Esophagus (tissue), 2 donors: ENCODE data around the gene IL1F10. TPM values are rescaled to one million over a fixed set of nuclear protein-coding genes. Genes with fewer than 3 reads are reported as not detected.

Experiments used
- H3K27ac ChIP-seq, 2 donors: one replicate each; pipeline ENCODE4 v1.5.1; 2013; ENCODE audit warnings: low read depth in 2 of 2, mild to moderate bottlenecking in 2 of 2, inconsistent platforms in 1 of 2, low read length in 1 of 2, moderate library complexity in 1 of 2
- H3K27me3 ChIP-seq, 2 donors: one replicate each; pipeline ENCODE4 v1.6.1; 2013; ENCODE audit warnings: low read length in 2 of 2, control low read depth in 1 of 2, mild to moderate bottlenecking in 1 of 2; ENCODE audit not compliant: insufficient read depth in 2 of 2, control insufficient read depth in 1 of 2
- H3K36me3 ChIP-seq, 2 donors: one replicate each; pipeline ENCODE4 v1.6.1; 2013; ENCODE audit warnings: low read length in 1 of 2; ENCODE audit not compliant: control insufficient read depth in 2 of 2, insufficient read depth in 2 of 2
- H3K4me1 ChIP-seq, 2 donors: one replicate each; pipeline ENCODE4 v1.6.1; 2013; ENCODE audit warnings: low read length in 1 of 2; ENCODE audit not compliant: control insufficient read depth in 2 of 2, insufficient read depth in 2 of 2
- H3K4me3 ChIP-seq, 2 donors: one replicate each; pipeline ENCODE4 v1.5.1; 2013; ENCODE audit warnings: low read length in 2 of 2, mild to moderate bottlenecking in 2 of 2, low read depth in 1 of 2, moderate library complexity in 1 of 2
- H3K9me3 ChIP-seq, 2 donors: one replicate each; pipeline ENCODE4 v1.6.1; 2013; ENCODE audit warnings: mild to moderate bottlenecking in 2 of 2, low read depth in 1 of 2, low read length in 1 of 2, moderate library complexity in 1 of 2; ENCODE audit not compliant: control insufficient read depth in 2 of 2, insufficient read depth in 1 of 2
- WGBS, 2 donors: extraction: QIAGEN DNeasy Blood & Tissue Kit; methylation state at CpG; one replicate each; pipeline ENCODE4 v1.1.7; 2013; 5-methylcytosine and 5-hydroxymethylcytosine counted together
- polyA plus RNA-seq, 2 donors: library from polyadenylated mRNA; stranded (reverse); fragments of 200-250 nt; gene quantifications; one replicate each; pipeline ENCODE4 v1.2.3, GENCODE V29; 2013
- donor health status: healthy with polysubstance abuse.
- donor health status: Bipolar disorder and iron deficiency.

The IL1F10 gene
- polyA plus RNA-seq, 2 donors: 0.18 to 0.51 TPM

DNA sequence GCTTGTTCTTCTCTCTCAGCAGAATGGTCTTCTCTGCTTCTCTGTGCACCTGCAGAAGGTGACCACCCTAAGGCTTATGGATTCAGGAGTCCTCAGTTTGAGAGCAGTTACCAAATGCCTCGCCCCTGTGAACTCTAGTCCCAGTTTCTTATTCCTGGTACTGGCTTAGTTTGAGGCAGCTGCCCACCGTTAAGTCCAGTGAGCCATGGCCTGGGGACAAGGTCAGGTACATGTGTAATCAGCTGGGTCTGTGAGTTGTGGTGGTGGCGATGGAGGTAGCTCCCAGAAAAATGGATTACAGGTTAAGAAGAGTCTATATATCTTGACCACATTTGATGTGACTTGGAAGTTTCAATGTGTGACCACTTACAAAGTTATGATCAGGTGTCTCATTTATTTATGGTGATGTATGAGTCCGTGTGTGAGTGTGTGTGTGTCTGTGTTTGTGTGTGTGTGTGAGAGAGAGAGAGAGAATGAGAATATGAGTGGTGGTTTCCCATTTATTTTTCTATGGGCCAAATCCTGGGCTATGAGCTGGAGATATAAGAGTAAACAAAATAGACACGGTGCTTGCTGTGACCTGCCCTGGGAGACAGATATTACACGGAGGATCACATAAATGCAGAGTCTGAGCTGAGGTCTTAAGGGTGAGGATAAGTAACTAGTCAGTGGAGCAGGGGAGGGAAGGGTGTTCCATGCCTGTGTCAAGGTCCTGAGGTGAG, 46.6 kb downstream of the IL1F10 start:
- no peaks in the 10 kb centered on the region for H3K36me3 ChIP-seq
- WGBS, 2 donors: 55 to 61% methylated on average over 6 of the region's 6 CpGs
- no peaks in the 10 kb centered on the region for H3K9me3 ChIP-seq
- peaks cover 6 to 33% of the 10 kb centered on the region in 2 donors for H3K4me1 ChIP-seq
- H3K4me3 ChIP-seq: peak overlapping the region in 1 of 2 donors; percentile 7
- H3K27me3 ChIP-seq: no peaks in the 10 kb centered on the region
- peak overlapping the region; percentile 90 to 99 for H3K27ac ChIP-seq

DNA sequence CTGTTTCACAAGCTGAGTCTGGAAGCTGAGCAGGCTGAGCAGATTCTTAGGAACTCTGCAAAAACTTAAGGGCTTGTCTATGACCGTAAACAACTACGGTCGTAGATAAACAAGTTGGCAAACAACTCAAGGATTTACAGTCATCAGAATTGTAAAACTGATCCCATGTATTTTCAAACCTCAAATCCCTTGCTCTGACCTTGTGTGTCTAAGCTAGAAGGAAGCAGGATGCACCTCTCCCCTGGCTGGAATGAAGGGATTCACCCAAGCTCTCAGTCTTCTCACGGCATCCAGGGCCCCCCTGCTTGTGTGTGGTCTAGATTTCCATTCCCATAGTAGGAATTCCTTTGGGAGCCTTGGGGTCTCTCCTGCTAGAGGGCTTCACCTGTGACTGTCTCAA, 47.2 kb downstream of the IL1F10 start:
- peak overlapping the region; percentile 90 to 99 for H3K27ac ChIP-seq
- 52 to 69% methylated on average over 4 of the region's 4 CpGs for WGBS, 2 donors

DNA sequence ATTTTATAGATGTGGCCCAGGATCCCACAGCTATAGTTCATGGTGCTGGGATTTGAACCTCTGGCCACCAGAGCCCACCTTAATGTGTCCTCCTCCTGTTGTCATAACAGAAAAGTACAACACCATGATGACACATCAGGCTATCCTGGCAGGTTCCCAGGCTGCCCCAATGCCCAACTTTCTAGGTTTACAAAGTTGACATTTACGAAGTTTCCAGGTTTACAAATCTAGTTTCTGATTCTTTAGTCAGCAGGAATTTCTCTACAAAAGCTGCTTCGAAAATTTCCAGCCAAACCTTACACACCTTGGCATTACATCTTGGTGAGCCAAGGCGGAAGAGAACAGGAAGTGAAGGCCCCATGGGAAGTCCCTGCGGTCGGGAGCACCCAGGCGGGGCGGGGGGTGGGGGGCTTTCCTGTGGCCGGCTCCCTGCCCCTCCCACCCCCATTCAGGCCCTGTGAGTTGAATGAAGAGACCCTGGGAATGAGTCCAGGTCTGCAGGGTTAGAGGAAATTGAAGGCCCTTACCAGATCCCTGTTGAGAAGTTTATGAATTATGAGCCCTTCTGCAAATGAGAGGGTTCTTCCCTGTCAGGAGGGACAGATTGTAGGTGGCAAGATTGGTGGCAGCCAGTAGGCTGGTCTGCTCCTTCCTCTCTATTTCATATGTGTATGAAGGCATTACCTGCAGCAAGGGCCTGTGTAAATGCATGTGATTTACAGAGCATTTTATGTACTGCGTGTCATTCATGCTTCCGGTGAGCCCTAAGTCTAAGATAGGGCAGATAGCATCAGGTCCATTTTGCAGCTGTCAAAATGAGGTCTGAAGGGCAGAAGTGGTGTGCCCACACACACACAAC, 48.6 kb downstream of the IL1F10 start:
- peak overlapping the region; percentile 90 to 99 for H3K27ac ChIP-seq
- H3K9me3 ChIP-seq: no peaks in the 10 kb centered on the region
- H3K4me1 ChIP-seq: peaks cover 4 to 33% of the 10 kb centered on the region in 2 donors
- H3K4me3 ChIP-seq: peak overlapping the region in 1 of 2 donors; percentile 9
- 48 to 52% methylated on average over 10 of the region's 10 CpGs for WGBS, 2 donors
- no peaks in the 10 kb centered on the region for H3K36me3 ChIP-seq
- H3K27me3 ChIP-seq: no peaks in the 10 kb centered on the region

More for the DNA sequence above, 47.2 kb downstream of the IL1F10 start:
- H3K36me3 ChIP-seq: no peaks in the 10 kb centered on the region
- no peaks in the 10 kb centered on the region for H3K27me3 ChIP-seq
- no peaks in the 10 kb centered on the region for H3K9me3 ChIP-seq
- H3K4me1 ChIP-seq: peaks cover 6 to 33% of the 10 kb centered on the region in 2 donors
- H3K4me3 ChIP-seq: peak overlapping the region in 1 of 2 donors; percentile 7

DNA sequence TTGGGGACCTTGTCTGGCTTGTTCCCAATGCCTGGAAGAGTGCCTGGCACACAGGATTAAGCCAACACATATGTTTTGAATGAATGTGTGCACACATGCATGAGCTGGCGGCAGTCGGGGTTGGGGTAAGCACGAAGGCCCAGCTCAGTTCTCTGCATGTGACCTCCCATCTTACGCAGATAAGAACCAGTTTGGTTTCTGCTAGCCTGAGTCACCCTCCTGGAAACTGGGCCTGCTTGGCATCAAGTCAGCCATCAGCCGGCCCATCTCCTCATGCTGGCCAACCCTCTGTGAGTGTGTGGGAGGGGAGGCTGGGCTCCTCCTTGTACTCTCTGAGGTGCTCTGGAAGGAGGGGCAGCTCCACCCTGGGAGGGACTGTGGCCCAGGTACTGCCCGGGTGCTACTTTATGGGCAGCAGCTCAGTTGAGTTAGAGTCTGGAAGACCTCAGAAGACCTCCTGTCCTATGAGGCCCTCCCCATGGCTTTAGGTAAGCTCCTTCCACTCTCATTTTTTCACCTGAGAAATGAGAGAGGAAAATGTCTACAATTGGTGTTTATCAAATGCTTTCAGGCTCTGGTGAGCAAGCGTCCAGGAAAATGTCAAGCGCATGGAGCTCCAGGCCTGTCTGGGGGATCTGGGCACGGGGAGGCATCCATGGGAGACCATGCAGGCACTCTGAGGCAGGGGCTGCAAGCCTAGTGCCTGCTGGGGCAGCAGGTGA, 49.9 kb downstream of the IL1F10 start:
- H3K4me1 ChIP-seq: peaks cover 4 to 23% of the 10 kb centered on the region in 2 donors
- H3K27ac ChIP-seq: peak overlapping the region; percentile 96 to 99
- H3K36me3 ChIP-seq: no peaks in the 10 kb centered on the region
- no peaks in the 10 kb centered on the region for H3K27me3 ChIP-seq
- H3K4me3 ChIP-seq: peak overlapping the region; percentile 67 to 80
- no peaks in the 10 kb centered on the region for H3K9me3 ChIP-seq
- WGBS, 2 donors: 49 to 63% methylated on average over 9 of the region's 9 CpGs

DNA sequence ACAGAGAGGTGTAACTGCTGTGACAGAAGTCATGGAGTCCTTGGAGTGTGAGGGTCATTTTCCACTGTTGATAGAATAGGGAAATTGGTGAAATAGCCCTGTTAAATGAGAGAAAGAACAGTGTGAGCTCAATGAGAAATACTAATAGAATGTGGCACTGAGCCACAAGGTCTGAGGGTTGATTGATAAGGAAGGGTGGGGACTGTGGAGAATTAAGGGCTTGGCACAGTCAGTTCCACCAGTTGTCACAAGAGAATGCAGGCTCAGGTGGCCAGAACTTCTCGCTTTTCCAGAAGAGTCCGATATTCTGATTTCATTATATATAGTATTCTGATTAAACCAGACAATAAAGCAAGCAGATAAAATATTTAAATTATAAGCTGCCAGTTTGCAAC, 50.5 kb downstream of the IL1F10 start:
- H3K9me3 ChIP-seq: no peaks in the 10 kb centered on the region
- 65 to 73% methylated on average over 2 of the region's 2 CpGs for WGBS, 2 donors
- peak overlapping the region; percentile 96 to 99 for H3K27ac ChIP-seq
- H3K4me1 ChIP-seq: peaks cover 4 to 21% of the 10 kb centered on the region in 2 donors
- H3K4me3 ChIP-seq: peak overlapping the region; percentile 67 to 80
- no peaks in the 10 kb centered on the region for H3K27me3 ChIP-seq
- H3K36me3 ChIP-seq: no peaks in the 10 kb centered on the region

DNA sequence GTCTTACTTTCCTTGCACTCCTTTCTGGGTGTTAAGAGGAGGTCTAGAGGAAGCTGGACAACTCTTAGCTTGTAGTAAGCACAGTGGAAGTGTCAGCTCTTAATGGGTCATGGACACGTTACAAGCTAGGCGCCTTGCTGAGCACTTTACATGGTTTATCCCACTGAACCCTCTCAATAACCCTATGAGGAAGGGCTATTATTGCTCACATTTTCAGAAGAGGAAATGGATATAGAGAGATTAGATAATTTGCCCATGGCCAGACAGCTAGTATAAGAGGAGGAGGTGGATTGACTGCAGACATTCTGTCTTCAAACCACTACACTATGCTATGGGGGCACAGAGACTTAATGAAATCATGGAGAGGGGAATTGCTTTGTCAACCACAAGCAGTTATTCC, 51.3 kb downstream of the IL1F10 start:
- no peaks in the 10 kb centered on the region for H3K9me3 ChIP-seq
- peak overlapping the region; percentile 49 to 80 for H3K4me3 ChIP-seq
- H3K4me1 ChIP-seq: peaks cover 4 to 19% of the 10 kb centered on the region in 2 donors
- 75 to 87% methylated on average over 2 of the region's 2 CpGs for WGBS, 2 donors
- no peaks in the 10 kb centered on the region for H3K27me3 ChIP-seq
- peak overlapping the region; percentile 95 to 96 for H3K27ac ChIP-seq
- H3K36me3 ChIP-seq: no peaks in the 10 kb centered on the region

DNA sequence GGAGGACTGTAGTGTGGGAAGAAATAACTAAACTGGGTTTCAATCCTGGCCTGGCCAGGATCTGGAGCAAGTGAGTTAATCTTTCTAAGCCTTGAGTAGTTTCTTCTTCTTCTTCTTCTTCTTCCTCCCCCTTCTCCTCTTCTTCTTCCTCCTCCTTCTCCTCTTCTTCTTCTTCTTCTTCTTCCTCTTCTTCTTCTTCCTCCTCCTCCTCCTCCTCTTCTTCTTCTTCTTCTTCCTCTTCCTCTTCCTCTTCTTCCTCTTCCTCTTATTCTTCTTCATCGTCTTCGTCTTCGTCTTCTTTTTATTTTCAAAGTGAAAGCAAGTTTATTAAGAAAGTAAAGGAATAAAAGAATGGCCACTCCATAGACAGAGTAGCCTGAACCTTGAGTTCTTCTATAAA, 53.1 kb downstream of the IL1F10 start:
- Histone ChIP-seq H3K27me3 (no peaks in the 10 kb centered on the region), H3K27ac (peak overlapping the region in 1 of 2 donors; percentile 75), H3K9me3 (no peaks in the 10 kb centered on the region), H3K36me3 (no peaks in the 10 kb centered on the region), H3K4me1 (peaks cover 4 to 11% of the 10 kb centered on the region in 2 donors), H3K4me3 (peak overlapping the region in 1 of 2 donors; percentile 80)
- 57 to 62% methylated on average over 3 of the region's 3 CpGs for WGBS, 2 donors

DNA sequence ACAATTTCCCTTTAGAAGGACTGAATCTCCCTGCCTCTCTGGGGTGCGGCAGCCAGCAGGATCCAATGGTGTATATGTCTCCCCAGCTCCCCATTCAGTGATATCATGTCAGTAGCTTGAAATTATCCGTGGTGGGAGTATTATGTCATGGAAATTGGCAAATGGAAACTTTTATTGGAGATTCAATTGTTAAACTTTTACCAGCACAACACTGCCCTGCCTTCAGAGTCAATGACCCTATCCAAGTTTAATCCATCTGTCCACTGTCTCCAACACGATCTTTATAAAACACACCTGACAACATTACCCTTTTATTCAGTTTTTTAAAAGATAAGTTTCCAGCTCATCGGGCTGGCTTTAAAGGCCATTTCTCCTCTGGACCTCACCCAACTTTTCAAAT, 54.6 kb downstream of the IL1F10 start:
- Histone ChIP-seq H3K27me3 (no peaks in the 10 kb centered on the region), H3K27ac (peak overlapping the region; percentile 75 to 81), H3K36me3 (no peaks in the 10 kb centered on the region), H3K9me3 (no peaks in the 10 kb centered on the region), H3K4me3 (peak overlapping the region in 1 of 2 donors; percentile 80), H3K4me1 (peaks cover 0 to 4% of the 10 kb centered on the region in 2 donors)
- 53 to 67% methylated on average over 4 of the region's 4 CpGs for WGBS, 2 donors

DNA sequence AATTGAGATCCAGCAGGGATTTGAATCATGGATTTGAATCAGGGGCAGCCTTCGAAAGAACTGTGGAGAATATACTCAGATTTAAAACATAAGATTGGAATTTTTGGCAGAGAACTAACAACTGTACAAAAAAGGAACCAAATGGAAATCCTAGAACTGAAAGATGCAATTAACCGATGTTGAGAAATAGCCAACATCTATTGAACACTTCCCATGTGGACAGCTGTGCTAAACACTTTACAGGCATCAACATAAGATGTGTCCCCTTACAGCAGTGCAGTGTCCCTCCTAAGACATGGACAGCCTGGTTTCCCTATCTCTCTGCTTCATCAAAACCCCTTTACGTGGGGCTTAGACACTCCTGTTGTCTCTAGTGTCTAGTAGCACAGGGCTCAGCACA, 56.0 kb downstream of the IL1F10 start:
- peak overlapping the region in 1 of 2 donors; percentile 80 for H3K27ac ChIP-seq
- H3K4me1 ChIP-seq: peaks cover 2 to 3% of the 10 kb centered on the region in 2 donors
- no peaks in the 10 kb centered on the region for H3K9me3 ChIP-seq
- H3K4me3 ChIP-seq: no peak overlapping the region
- 81 to 82% methylated on average over 3 of the region's 3 CpGs for WGBS, 2 donors
- H3K36me3 ChIP-seq: peaks cover 2 to 9% of the 10 kb centered on the region in 2 donors
- no peaks in the 10 kb centered on the region for H3K27me3 ChIP-seq
